ENCODE results near the gene TMA7B.

TMA7B gene

GRCh38 chr22:39959640-39960447, at the start of gene TMA7B:
TMA7B (plus strand) TSS chr22:39960397; CDS start chr22:39964375, 3,978 bp downstream.
- DNase-seq, result peak; percentile 32 to 34

DNA sequence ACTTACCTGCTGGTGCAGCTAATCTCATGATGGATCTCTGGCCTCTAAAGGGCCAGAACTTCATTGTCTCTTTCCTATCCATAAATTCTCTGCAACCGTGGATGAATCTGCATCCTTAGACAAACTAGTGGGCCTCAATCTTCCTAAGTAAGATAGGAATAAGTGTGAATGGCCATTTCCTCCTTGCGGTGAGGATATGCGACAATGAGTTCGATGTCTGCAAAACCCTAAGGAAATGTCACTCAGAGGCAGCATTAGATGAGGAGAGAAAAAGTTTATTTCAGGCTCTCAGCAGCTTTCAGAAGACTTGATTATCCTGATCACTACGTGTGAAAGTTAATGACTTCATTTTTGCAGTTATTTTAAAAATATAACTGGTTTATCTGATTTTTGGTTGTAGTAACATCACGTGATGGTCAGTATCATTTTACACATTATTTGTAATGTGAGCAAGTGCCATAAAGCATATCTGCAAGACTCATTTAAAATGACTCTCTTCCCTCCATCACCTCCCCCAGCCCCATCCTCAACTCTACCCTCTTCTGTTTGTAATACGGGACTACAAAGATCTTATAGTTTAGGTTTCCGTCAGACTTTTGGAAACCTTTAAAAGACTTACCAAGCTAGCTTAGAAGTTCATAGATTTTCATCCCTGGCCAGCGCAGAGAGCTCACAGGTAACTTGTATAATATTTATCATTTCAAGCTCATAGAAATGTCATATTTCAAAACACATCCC, 49.2 kb upstream of the TMA7B start:
- DNase-seq, result no peak

DNA sequence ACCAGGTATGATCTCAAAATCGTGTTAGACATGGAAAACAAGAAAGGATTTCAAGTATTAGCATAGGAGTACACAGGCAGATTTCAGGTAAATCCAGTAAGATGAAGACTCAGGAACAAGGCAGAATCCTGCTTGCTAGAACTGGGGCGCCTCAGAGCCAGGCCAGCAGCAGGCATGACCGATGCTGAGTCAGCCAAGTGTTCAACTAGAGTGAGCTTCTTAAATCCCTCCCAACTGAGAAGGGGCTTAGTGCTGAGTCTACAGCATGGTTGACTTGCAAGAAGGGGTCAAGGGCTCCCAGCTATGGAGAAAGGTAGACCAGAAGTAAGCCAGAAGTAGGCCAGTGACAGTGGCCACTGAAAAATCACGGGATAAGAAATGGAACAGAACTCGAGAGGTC, 46.9 kb upstream of the TMA7B start:
- no peak for DNase-seq

- DNase-seq, result no peak
These were observed 46.3 kb upstream of the TMA7B start for GRCh38 chr22:39913886-39914285.

GRCh38 chr22:39914584-39914983, 45.6 kb upstream of the TMA7B start:
- no peak for DNase-seq

DNA sequence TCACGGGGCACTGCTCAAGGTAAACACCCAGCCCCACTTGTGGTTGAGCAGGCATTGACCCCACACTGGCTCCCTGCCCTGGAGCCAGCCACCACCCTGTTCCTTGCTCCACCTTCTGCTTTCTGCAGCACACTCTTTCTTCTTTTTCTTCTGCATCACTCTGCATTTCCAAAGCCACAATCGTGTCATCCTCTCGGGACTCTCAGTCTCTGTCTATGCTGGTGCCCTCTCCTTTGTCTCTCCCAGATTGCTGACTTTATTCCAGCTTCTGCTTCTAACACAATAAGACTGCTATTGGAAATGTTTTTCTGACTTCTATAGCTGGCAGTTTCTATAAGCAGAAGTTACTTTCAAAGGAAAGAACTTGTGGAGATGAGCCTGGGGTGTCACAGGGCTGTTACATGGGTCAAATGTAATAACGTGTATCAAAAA, 44.9 kb upstream of the TMA7B start:
- DNase-seq, result no peak

- DNase-seq, result no peak
These were observed 43.7 kb upstream of the TMA7B start for GRCh38 chr22:39916496-39916895.

DNA sequence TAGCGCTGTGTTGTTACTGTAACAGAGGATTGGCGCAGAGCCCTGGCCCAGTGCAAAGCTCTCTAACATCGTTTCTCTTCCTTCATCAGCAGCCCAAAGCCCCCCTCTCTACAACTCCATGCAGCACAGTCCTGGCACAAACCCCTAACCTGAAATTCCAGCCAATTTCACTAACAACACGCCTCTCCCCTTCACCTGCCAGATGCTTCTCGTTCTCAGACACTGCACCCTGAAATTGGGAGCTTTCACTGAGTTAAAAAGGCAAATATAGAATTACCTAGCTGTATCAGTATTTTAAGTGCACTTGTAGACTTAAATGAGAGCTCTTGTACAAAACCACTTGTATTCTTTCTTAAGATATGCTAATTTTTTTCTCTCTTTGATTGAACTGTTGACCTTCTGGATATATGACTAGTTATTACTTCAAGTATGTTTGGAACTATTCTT, 43.0 kb upstream of the TMA7B start:
- no peak for DNase-seq

DNA sequence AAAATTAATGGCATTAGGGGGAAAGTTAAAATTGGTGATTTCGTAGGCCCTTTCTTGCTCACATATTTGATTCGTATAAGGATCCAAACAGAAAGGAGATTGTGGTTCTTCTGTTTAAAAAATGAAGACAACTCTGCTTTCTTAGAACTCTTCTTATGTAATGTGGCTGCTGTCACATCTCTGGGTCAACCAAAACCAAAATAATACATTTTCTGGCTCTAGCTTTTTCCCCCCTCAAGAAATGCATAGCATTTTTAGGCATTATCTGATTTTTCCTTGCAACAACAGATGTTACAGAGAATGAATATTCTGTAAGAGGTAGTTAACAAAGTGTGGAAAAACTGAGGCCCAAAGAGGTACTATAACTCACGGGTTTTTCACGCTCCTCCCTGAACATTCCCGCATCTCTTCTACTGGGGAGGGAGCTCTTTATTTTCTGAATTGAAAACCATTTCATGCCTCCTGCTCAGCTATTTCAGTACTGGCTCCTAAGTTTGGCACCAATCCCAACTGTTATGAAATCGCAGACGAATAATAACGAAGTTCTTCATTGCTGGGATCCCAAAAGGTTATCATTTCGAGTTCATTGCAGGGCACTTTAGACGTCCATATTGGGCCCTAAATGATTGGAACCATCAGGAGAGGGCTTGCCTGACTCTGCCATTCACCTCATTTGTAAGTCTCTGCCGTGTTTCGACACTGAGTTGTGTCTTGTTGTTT, 42.3 kb upstream of the TMA7B start:
- DNase-seq, result no peak

DNA sequence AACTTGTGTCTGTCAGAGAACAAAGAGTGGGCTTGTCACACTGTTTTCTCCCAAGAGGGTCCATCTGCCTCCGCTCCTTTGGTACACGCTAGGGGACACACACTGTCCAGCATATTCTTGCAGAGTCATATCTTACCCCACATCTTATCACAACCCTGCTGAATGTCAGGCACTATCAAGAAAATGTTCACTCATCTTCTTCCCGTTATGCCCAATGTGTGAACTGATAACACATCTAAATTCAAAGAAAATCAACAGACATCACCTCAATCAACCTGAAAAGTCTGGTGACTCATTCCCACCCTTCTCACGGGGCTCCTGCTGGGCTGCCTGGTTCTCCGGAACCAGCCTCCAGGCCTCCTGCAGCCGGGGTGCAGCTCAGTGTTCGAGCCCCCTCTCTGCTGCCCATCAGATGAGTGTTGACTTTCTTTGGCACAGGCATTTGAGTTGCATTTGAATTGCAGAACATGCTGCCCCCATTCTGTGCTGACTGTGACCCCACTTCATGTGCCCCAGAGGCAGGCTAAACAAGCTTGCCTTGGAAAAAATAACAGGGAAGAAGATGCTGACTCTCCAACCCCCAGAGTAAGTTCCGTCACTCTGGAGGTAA, 40.0 kb upstream of the TMA7B start:
- peak; percentile 66 for DNase-seq

GRCh38 chr22:39923696-39924095, 36.5 kb upstream of the TMA7B start:
- DNase-seq, result no peak

DNA sequence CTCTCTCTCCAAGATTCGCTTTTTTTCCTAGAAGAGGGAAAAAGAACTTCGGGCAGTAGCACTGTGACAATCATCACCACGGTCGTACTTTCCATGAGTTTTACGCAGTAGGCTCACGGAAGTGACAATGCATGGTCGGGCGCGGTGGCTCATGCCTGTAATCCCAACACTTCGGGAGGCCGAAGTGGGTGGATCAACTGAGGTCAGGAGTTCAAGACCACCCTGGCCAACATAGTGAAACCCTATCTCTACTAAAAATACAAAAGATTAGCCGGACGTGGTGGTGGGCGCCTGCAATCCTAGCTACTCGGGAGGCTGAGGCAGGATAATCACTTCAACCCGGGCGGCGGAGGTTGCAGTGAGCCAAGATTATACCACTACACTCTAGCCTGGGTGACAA, 35.9 kb upstream of the TMA7B start:
- DNase-seq, result no peak

DNA sequence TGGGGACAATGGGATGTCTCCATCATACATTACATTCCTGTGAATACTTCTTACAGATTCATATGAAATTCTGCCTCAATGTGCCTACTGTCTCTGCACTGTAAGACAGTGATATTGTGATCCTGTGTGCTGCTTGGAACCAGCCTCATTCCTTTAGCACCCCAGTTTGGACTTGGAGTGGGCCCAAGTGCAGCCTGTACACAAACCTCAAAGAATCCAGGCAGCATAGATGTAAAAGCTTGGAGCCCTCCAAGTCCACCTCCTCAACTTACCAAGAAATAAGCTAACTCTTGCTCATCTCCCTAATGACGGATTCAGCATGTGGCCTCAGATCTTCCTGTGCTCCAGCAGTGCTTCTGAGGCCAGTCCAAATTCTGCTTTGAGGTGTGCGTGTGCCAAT, 34.9 kb upstream of the TMA7B start:
- no peak for DNase-seq

- no peak for DNase-seq
These were observed 34.1 kb upstream of the TMA7B start for GRCh38 chr22:39925909-39926679.

- DNase-seq, result no peak
These were observed 33.4 kb upstream of the TMA7B start for GRCh38 chr22:39926753-39927152.

- DNase-seq, result no peak
These were observed 32.7 kb upstream of the TMA7B start for GRCh38 chr22:39927544-39927943.

DNA sequence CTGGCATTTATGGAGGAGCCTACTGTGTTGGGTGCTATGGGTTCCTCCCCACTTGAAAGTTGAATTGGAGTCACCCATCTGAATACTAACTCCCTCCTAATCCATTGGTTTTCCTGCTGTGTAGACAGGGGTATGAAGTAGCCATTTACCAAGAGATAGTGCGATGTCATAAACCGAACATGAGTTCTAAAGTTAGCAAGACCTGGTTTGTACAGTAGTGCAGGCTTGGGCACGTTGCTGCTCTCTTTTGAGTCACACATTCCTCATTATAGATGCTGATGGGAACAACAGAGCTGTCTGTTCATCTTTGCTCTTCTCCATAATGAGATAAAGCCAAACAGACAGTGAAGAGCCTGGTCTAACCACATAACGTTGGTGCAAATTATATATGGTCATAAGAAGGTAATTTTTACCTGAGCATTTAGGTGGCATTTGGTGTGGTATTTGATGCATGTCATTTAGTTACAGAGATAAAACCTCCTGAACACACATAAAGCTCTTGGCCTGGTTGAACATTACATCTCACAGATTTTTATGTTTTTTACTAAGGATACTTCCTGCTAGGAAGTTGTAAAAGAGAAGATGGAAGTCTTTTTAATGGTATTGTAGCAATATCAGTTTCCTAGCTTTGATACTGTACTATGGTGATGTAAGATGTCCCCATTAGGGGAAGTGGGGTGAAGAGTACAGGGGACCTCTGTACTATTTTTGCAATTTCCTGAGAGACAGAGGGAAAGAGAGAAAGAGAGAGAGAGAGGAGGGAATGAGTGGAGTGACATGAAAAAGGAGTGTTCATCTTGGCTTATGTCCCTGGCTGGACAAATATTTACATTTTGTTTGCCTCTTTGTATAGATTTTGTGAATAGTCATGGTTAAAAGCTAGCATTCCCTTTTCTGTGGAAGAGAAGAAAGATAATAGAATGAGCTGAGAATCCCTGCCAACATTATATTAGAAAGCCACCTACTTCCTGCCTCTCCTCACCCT, 31.4 kb upstream of the TMA7B start:
- no peak for DNase-seq

DNA sequence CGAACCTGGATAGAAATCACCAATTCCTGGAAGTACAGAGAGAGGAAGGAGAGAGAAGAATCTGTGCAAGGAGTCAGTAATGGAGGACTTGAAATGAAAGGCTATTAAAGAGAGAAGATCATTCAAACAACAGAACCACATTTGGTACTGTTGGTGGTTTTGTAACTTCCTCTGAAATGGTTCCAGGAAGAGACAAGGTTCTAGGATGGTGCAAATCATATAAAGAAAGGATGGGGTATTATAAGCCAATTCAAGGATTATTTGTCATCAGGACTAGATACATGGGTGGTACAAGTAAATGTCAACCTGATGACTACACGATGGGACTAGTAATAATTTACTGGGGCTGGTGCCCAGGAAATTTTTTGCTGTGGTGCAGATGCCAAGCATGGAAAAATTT, 28.9 kb upstream of the TMA7B start:
- DNase-seq, result no peak

- no peak for DNase-seq
These were observed 28.0 kb upstream of the TMA7B start for GRCh38 chr22:39932166-39932565.

DNA sequence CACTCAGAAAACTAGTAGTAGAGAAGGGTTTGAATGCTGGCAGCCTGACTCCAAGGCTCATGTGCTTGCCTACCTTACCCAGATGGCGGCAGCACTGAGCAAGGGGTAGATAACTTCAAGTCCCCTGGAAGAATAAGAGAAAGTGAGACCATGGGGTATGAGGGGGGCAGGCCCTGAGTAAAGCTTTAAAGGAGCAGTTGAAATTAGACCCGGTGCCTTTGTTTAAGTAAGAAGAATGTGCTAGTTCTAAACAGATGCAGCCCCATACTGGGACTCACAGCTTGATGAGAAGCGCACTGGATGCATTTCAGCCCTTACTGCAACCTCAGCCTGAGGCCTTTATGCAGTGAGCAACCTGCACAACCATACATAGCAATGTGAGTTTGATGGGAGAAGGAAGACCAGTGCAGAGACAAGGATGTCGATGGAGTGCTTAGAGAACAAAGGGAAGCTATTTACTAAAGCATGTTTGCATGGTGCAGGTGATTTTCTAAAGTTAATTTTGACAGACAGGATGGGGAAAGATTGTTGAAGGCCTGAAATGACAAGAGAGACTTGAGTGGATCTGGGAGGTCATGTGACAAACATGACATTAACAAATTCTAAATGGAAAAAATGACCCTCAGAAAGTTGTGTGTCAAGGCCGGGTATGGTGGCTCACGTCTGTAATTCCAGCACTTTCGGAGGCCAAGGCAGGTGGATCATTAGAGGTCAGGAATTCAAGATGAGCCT, 27.1 kb upstream of the TMA7B start:
- peak; percentile 45 to 46 for DNase-seq
